Neuron (in vitro differentiated cells): ENCODE measurements around the gene CD8B.
"Not testable (repeated sequence)": the region's sequence is repeated elsewhere in the genome, so short reads cannot be mapped to it uniquely, and the experiment has no call there.

Source experiments
- H2AFZ ChIP-seq: one replicate; pipeline ENCODE4 v1.6.1; 2013; ENCODE audit warnings: low read depth, mild to moderate bottlenecking, inconsistent platforms, low read length, moderate library complexity
- H3K27me3 ChIP-seq: one replicate; pipeline ENCODE4 v1.6.1; 2013; ENCODE audit warnings: low read length; ENCODE audit not compliant: insufficient read depth
- H3K36me3 ChIP-seq: one replicate; pipeline ENCODE4 v1.6.1; 2013; ENCODE audit warnings: low read length; ENCODE audit not compliant: insufficient read depth
- H3K4me1 ChIP-seq: one replicate; pipeline ENCODE4 v1.6.1; 2013; ENCODE audit warnings: low read length; ENCODE audit not compliant: insufficient read depth
- H3K4me3 ChIP-seq: 2 replicates; pipeline ENCODE4 v1.5.1; 2013; ENCODE audit warnings: mild to moderate bottlenecking, low read length, moderate library complexity
- H3K9me3 ChIP-seq: one replicate; pipeline ENCODE4 v1.6.1; 2013; ENCODE audit warnings: low read length

The CD8B gene

GRCh38 chr2:86861628-86862379, at the start of gene CD8B:
TSS of gene CD8B (minus strand) at chr2:86861886. CDS start at chr2:86861865, 21 bp downstream.
- H2AFZ ChIP-seq, H3K36me3 ChIP-seq, H3K4me3 ChIP-seq, H3K9me3 ChIP-seq, H3K4me1 ChIP-seq: not testable (repeated sequence)
- H3K27me3 ChIP-seq, result peaks cover 15% of the 10 kb centered on the region

GRCh38 chr2:86905868-86906267, 44.2 kb upstream of the CD8B start:
- H3K4me3 ChIP-seq, H3K4me1 ChIP-seq, H3K27me3 ChIP-seq, H3K9me3 ChIP-seq, H2AFZ ChIP-seq, H3K36me3 ChIP-seq: not testable (repeated sequence)

DNA sequence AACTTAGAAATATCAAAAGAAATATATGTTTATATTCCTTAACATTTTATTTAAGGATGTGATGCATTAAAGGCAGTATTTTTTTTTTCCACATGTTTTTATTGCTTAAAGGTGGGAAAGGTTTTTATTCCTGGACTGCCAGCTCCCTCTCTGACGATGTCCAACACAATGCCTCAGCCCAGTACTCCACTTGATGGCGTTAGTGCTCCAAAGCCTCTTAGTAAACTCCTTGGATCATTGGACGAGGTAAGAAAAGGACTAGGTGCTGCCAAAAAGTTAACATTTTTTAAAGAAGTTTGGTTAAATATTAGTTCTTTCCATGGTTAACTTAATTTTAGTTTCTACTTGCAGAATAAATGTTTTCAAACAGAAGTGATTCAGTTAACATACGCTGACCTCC, 39.0 kb upstream of the CD8B start:
- H3K4me3 ChIP-seq, H3K4me1 ChIP-seq, H3K36me3 ChIP-seq, H3K9me3 ChIP-seq, H3K27me3 ChIP-seq, H2AFZ ChIP-seq: not testable (repeated sequence)

GRCh38 chr2:86886026-86886425, 24.3 kb upstream of the CD8B start:
- not testable (repeated sequence) for H3K9me3 ChIP-seq, H3K27me3 ChIP-seq, H3K4me3 ChIP-seq, H2AFZ ChIP-seq, H3K4me1 ChIP-seq, H3K36me3 ChIP-seq

DNA sequence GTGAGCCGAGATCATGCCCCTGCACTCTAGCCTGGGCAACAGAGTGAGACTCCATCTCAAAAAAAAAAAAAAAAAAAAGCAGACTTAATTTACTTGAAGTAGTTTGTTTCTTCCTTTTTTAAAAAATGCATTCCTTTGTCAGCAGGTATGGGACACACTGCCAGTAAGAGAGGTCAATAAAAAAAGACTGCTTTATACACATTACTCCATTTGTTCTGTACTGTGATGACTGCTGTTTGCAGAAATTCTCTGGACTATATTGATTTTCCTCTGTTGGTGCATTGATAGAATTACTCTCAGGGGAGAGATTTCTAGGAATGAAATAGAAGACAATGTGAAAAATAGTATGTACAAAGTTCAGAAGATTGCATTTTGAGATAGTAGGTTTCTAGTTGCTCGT, 21.2 kb upstream of the CD8B start:
- H3K9me3 ChIP-seq, H3K36me3 ChIP-seq, H3K27me3 ChIP-seq, H2AFZ ChIP-seq, H3K4me1 ChIP-seq, H3K4me3 ChIP-seq: not testable (repeated sequence)

DNA sequence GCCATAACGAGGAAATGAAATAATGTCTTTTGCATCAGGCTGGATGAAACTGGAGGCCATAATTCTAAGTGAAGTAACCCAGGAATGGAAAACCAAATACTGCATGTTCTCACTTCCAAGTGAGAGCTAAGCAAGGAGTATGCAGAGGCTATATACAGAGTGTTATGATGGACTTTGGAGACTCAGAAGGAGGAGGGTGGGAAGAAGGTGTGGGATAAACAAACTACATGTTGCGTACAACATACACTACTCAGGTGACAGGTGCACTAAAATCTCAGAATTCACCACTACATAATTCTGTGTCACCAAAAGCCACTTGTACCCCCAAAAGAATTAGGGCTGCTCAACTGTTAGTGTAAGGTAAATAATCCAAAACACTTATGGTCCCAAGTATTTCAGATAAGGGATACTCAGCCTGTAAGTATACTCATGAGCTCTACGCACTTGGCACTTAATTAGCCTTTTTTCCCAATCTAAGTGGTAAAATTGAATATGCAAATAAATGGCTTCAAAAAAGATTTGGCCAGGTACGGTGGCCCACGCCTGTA, 20.5 kb upstream of the CD8B start:
- not testable (repeated sequence) for H3K9me3 ChIP-seq

GRCh38 chr2:86878986-86879385, 17.3 kb upstream of the CD8B start:
- not testable (repeated sequence) for H3K4me3 ChIP-seq, H2AFZ ChIP-seq, H3K9me3 ChIP-seq, H3K4me1 ChIP-seq, H3K27me3 ChIP-seq, H3K36me3 ChIP-seq

More for the DNA sequence above, 20.5 kb upstream of the CD8B start:
- H3K36me3 ChIP-seq, H3K4me3 ChIP-seq, H3K27me3 ChIP-seq, H2AFZ ChIP-seq, H3K4me1 ChIP-seq: not testable (repeated sequence)

- not testable (repeated sequence) for H3K36me3 ChIP-seq, H3K27me3 ChIP-seq, H3K4me3 ChIP-seq, H3K4me1 ChIP-seq, H2AFZ ChIP-seq, H3K9me3 ChIP-seq
Observed at GRCh38 chr2:86870941-86871340, 9.3 kb upstream of the CD8B start.

DNA sequence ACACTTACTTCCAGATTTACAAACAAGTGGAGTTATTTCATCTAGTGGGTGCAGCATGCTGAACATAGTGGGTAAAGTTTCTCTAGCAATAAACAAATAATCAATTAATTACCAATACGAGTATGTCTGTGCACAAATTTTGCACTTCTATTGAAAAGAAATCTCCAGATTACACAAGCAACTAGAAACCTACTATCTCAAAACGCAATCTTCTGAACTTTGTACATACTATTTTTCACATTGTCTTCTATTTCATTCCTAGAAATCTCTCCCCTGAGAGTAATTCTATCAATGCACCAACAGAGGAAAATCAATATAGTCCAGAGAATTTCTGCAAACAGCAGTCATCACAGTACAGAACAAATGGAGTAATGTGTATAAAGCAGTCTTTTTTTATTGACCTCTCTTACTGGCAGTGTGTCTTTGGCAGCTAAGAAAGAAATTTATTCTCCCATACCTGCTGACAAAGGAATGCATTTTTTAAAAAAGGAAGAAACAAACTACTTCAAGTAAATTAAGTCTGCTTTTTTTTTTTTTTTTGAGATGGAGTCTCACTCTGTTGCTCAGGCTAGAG, 7.3 kb upstream of the CD8B start:
- H3K4me3 ChIP-seq, H3K27me3 ChIP-seq, H3K36me3 ChIP-seq, H2AFZ ChIP-seq, H3K9me3 ChIP-seq, H3K4me1 ChIP-seq: not testable (repeated sequence)

GRCh38 chr2:86862380-86862703, 656 bp upstream of the CD8B start:
- H3K4me1 ChIP-seq, H3K36me3 ChIP-seq, H3K4me3 ChIP-seq, H3K9me3 ChIP-seq, H2AFZ ChIP-seq: not testable (repeated sequence)
- peaks cover 15% of the 10 kb centered on the region for H3K27me3 ChIP-seq

DNA sequence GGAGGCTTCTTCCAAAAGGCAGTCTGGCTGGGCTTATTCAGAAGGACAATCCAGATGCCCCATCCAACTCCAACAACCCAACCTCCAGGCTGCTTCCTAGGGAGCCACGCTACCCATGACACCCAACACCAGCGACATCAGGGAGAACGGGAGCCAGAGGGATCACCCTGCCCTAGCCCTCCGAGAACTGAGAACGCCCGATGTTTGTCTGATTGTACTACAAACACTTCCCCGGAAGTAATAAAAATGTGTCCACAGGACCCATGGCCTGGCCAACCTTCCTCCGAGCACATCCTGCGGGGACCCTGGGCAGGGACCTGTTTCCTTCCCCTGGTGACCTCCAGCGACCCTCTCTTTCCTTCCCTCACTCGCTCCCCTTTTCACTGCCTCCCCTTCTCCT, 511 bp downstream of the CD8B start:
- not testable (repeated sequence) for H3K4me3 ChIP-seq, H3K9me3 ChIP-seq, H2AFZ ChIP-seq, H3K36me3 ChIP-seq, H3K4me1 ChIP-seq
- H3K27me3 ChIP-seq, result peaks cover 15% of the 10 kb centered on the region

DNA sequence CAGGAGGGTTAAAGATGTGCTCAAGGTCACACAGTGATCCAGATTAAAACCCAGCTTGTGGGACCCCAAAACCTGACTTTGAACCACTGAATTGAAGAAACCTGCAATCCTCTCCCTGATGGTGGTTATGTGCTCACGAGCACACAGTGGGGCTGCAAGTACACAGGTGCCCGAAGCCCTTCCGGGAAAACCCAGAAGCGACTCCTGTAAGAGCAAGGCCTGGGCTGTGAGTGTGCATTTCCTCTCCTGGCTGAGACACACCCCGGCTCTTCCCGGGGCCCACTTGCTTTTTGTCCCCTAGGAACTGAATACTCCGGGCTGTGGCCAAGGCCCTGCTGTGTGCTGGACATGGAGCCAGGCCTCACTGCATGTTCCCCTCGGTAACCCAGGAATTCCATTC, 1.1 kb downstream of the CD8B start:
- not testable (repeated sequence) for H3K4me3 ChIP-seq, H3K4me1 ChIP-seq, H3K36me3 ChIP-seq, H3K9me3 ChIP-seq, H2AFZ ChIP-seq
- H3K27me3 ChIP-seq, result peaks cover 15% of the 10 kb centered on the region

DNA sequence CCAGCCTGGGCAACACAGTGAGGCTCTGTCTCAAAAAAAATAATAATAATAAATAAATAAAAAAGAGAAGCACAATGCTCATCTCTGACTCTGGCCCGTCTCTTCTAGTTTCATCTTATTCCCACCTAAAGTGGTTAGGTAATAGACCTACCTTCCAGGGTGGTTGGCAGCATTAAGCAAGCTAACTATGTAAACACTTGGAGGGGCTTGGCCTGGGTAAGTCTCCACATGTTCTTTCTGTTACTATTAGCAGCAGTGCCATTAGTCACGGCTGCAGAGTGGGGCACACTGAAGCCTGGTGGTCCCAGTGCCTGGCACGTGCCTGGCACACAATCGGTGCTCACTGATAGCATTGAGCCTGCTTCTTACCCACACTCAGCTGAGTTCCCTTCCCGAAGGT, 4.0 kb downstream of the CD8B start:
- H3K36me3 ChIP-seq, result not testable (repeated sequence)
- H3K27me3 ChIP-seq, result peaks cover 13% of the 10 kb centered on the region

GRCh38 chr2:86856498-86856897, 5.2 kb downstream of the CD8B start:
- not testable (repeated sequence) for H3K9me3 ChIP-seq, H3K4me3 ChIP-seq, H3K4me1 ChIP-seq, H3K36me3 ChIP-seq, H2AFZ ChIP-seq
- peaks cover 13% of the 10 kb centered on the region for H3K27me3 ChIP-seq

More for the DNA sequence above, 4.0 kb downstream of the CD8B start:
- not testable (repeated sequence) for H3K9me3 ChIP-seq, H3K4me1 ChIP-seq, H3K4me3 ChIP-seq, H2AFZ ChIP-seq
